ENCODE measurements around the gene TWF1.
A peak's percentile ranks its signal among the peaks of the same experiment; 100 is the strongest.
"Not testable (repeated sequence)": the region's sequence is repeated elsewhere in the genome, so short reads cannot be mapped to it uniquely, and the experiment has no call there.

The TWF1 gene

GRCh38 chr12:43805860-43806736 lies at the start of gene TWF1:
TSS of gene TWF1 (minus strand) at chr12:43806317. CDS start at chr12:43806245, 72 bp downstream.
- TF ChIP-seq CTCF (IDR thresholded peaks at IDR 0.05; ENCODE audit: insufficient read depth, low read depth, low read length, missing control alignments), result no peak
- peak within 1 kb of the TSS; percentile 83 for H3K4me3 ChIP-seq (ENCODE audit: low read length)
- DNase-seq (ENCODE audit: low read depth), result peak; percentile 85

GRCh38 chr12:43852744-43853143 lies 46.6 kb upstream of the TWF1 start:
- no peak overlapping the region for H3K4me3 ChIP-seq (ENCODE audit: low read length)
- no peak for TF ChIP-seq CTCF (IDR thresholded peaks at IDR 0.05; ENCODE audit: insufficient read depth, low read depth, low read length, missing control alignments)
- DNase-seq (ENCODE audit: low read depth), result peak; percentile 64

GRCh38 chr12:43848786-43849185 lies 42.7 kb upstream of the TWF1 start:
- DNase-seq (ENCODE audit: low read depth), result peak; percentile 82
- no peak overlapping the region for H3K4me3 ChIP-seq (ENCODE audit: low read length)
- TF ChIP-seq CTCF (IDR thresholded peaks at IDR 0.05; ENCODE audit: insufficient read depth, low read depth, low read length, missing control alignments), result no peak

- peak; percentile 63 for DNase-seq (ENCODE audit: low read depth)
- no peak overlapping the region for H3K4me3 ChIP-seq (ENCODE audit: low read length)
- TF ChIP-seq CTCF (IDR thresholded peaks at IDR 0.05; ENCODE audit: insufficient read depth, low read depth, low read length, missing control alignments), result no peak
Measured at GRCh38 chr12:43848226-43848507, 42.0 kb upstream of the TWF1 start.

- peak; percentile 88 for DNase-seq (ENCODE audit: low read depth)
Measured at GRCh38 chr12:43847425-43848225, 41.5 kb upstream of the TWF1 start.

GRCh38 chr12:43842259-43842658 lies 36.1 kb upstream of the TWF1 start:
- TF ChIP-seq CTCF (IDR thresholded peaks at IDR 0.05; ENCODE audit: insufficient read depth, low read depth, low read length, missing control alignments), result no peak
- no peak for DNase-seq (ENCODE audit: low read depth)
- no peak overlapping the region for H3K4me3 ChIP-seq (ENCODE audit: low read length)

More at GRCh38 chr12:43847425-43848225, 41.5 kb upstream of the TWF1 start:
- H3K4me3 ChIP-seq (ENCODE audit: low read length), result not testable (repeated sequence)

- no peak overlapping the region for H3K4me3 ChIP-seq (ENCODE audit: low read length)
- DNase-seq (ENCODE audit: low read depth), result no peak
- no peak for TF ChIP-seq CTCF (IDR thresholded peaks at IDR 0.05; ENCODE audit: insufficient read depth, low read depth, low read length, missing control alignments)
Measured at GRCh38 chr12:43841253-43841652, 35.1 kb upstream of the TWF1 start.

Data from epithelial cell of esophagus (primary cell).